Measurements from ENCODE around the gene RTN3. TPM values are rescaled to one million over a fixed set of nuclear protein-coding genes. Genes with fewer than 3 reads are reported as not detected.
"Not testable (repeated sequence)": the region's sequence is repeated elsewhere in the genome, so short reads cannot be mapped to it uniquely, and the experiment has no call there.

Gene RTN3
- total RNA-seq, 1 experiment from 2014 or later = 275 TPM

DNA sequence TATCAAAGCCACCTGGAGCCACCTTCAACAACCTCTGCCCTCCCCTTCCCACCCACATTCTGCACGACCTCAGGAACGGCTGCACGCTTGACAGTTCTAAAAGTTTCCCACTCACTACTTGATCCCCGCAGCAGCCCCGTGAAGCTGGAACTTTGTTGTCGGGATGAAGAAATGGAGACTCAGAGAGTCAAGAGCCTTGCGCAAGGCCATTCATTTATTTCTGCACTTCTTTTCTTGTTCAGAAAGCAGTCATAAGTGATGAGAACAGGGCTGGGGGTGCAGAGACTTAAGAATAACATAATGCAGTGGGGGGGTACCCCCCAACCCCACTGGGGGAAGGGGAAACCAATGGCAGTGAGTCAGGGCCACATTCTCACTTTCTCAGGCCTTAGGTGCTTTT is 89.5 kb downstream of the RTN3 start:
- no peak overlapping the region for H3K4me3 ChIP-seq (ENCODE audit: low read depth, low read length, poor library complexity, severe bottlenecking)
- BruUV-seq (replicated peaks) = no TSS peak
- CTCF ChIA-PET = no interaction called here
- POLR2A ChIA-PET (ENCODE audit: low non-redundant PET) = interaction anchor here (0.6 kb wide), 1 partner anchor 15 kb away, joined by 6 read pairs; no protein-coding TSS in a partner anchor
- H3K36me3 ChIP-seq (ENCODE audit: insufficient read depth, low read length, poor library complexity, severe bottlenecking) = no peaks in the 10 kb centered on the region
- peaks cover 42% of the 10 kb centered on the region for H3K4me1 ChIP-seq (ENCODE audit: insufficient read depth, low read length, poor library complexity, severe bottlenecking)
- TF ChIP-seq, protein P1, sequence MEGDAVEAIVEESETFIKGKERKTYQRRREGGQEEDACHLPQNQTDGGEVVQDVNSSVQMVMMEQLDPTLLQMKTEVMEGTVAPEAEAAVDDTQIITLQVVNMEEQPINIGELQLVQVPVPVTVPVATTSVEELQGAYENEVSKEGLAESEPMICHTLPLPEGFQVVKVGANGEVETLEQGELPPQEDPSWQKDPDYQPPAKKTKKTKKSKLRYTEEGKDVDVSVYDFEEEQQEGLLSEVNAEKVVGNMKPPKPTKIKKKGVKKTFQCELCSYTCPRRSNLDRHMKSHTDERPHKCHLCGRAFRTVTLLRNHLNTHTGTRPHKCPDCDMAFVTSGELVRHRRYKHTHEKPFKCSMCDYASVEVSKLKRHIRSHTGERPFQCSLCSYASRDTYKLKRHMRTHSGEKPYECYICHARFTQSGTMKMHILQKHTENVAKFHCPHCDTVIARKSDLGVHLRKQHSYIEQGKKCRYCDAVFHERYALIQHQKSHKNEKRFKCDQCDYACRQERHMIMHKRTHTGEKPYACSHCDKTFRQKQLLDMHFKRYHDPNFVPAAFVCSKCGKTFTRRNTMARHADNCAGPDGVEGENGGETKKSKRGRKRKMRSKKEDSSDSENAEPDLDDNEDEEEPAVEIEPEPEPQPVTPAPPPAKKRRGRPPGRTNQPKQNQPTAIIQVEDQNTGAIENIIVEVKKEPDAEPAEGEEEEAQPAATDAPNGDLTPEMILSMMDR (conservative IDR thresholded peaks at IDR 0.05; ENCODE audit: low read depth, low read length) = no peak
- no peak for TF ChIP-seq EZH2 (IDR thresholded peaks at IDR 0.05; ENCODE audit: borderline replicate concordance, low read depth, low read length, poor library complexity, severe bottlenecking)
- no peak for DNase-seq (ENCODE audit: low spot score)
- intact Hi-C loops (cut with micrococcal nuclease; ENCODE audit: unreplicated experiment) = no loop called here
- no peaks in the 10 kb centered on the region for H3K27me3 ChIP-seq (replicated peaks; ENCODE audit: insufficient read depth, low read depth, low read length, poor library complexity)
- no peaks in the 10 kb centered on the region for H3K9me3 ChIP-seq (ENCODE audit: low read depth, low read length, poor library complexity, severe bottlenecking)
- H3K27ac ChIP-seq (ENCODE audit: low read depth, low read length, poor library complexity, severe bottlenecking) = no peak overlapping the region

DNA sequence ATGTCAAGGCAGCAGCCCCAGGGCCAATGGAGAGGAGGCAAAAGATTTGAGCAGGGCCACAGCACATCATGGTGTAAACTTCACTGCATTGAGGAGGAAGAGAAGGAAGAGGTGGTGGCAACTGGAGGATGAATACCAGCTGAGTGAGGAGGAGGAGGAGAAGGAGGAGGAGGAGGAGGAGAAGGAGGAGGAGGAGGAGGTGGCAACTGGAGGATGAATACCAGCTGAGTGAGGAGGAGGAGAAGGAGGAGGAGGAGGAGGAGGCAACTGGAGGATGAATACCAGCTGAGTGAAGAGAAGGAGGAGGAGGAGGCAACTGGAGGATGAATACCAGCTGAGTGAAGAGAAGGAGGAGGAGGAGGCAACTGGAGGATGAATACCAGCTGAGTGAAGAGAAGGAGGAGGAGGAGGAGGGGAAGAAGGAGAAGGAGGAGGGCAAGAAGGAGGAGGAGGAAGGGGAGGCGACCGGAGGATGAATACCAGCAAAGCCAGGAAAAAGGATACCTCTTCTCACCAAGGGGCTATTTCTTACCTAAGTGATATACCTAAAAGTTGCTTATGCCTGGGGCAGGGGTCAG is 90.5 kb downstream of the RTN3 start:
- H3K9me3 ChIP-seq (ENCODE audit: low read depth, low read length, poor library complexity, severe bottlenecking); BruUV-seq (replicated peaks); intact Hi-C loops (cut with micrococcal nuclease; ENCODE audit: unreplicated experiment); H3K4me3 ChIP-seq (ENCODE audit: low read depth, low read length, poor library complexity, severe bottlenecking); DNase-seq (ENCODE audit: low spot score); H3K36me3 ChIP-seq (ENCODE audit: insufficient read depth, low read length, poor library complexity, severe bottlenecking); H3K27ac ChIP-seq (ENCODE audit: low read depth, low read length, poor library complexity, severe bottlenecking); H3K27me3 ChIP-seq (replicated peaks; ENCODE audit: insufficient read depth, low read depth, low read length, poor library complexity): not testable (repeated sequence)
- ChIA-PET POLR2A (ENCODE audit: low non-redundant PET) (interaction anchor here (0.6 kb wide), 1 partner anchor 83 kb away, joined by 4 read pairs; no protein-coding TSS in a partner anchor), CTCF (interaction anchor here (0.9 kb wide), 1 partner anchor 174 kb away, joined by 6 read pairs; no protein-coding TSS in a partner anchor)
- H3K4me1 ChIP-seq (ENCODE audit: insufficient read depth, low read length, poor library complexity, severe bottlenecking) = peaks cover 31% of the 10 kb centered on the region

DNA sequence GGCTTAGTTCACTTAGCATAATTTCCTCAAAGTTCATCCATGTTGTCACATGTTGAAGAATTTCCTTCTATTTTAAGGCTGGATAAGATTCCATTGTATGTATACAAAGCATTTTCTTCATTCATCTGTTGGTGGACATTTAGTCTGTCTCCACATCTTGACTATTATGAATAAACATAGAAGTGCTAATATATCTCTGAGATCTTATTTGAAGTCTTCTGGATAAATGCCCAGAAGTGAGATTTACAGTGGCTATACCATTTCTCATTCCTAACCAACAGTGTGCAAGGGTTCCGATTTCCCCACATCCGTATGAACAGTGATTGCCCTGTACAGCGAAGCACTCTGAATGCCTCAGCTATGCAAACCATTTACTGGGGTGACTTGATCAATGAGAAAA is 93.9 kb downstream of the RTN3 start:
- no peaks in the 10 kb centered on the region for H3K36me3 ChIP-seq (ENCODE audit: insufficient read depth, low read length, poor library complexity, severe bottlenecking)
- ChIA-PET CTCF (interaction anchor here (0.6 kb wide), 1 partner anchor 373 kb away, joined by 3 read pairs; no protein-coding TSS in a partner anchor), POLR2A (ENCODE audit: low non-redundant PET) (no interaction called here)

More for the DNA sequence above, 93.9 kb downstream of the RTN3 start:
- Histone ChIP-seq H3K27ac (ENCODE audit: low read depth, low read length, poor library complexity, severe bottlenecking) (no peak overlapping the region), H3K4me3 (ENCODE audit: low read depth, low read length, poor library complexity, severe bottlenecking) (no peak overlapping the region), H3K27me3 (replicated peaks; ENCODE audit: insufficient read depth, low read depth, low read length, poor library complexity) (no peaks in the 10 kb centered on the region), H3K4me1 (ENCODE audit: insufficient read depth, low read length, poor library complexity, severe bottlenecking) (peaks cover 28% of the 10 kb centered on the region), H3K9me3 (ENCODE audit: low read depth, low read length, poor library complexity, severe bottlenecking) (no peaks in the 10 kb centered on the region)
- intact Hi-C loops (cut with micrococcal nuclease; ENCODE audit: unreplicated experiment) = no loop called here
- BruUV-seq (replicated peaks) = no TSS peak
- no peak for TF ChIP-seq EZH2 (IDR thresholded peaks at IDR 0.05; ENCODE audit: borderline replicate concordance, low read depth, low read length, poor library complexity, severe bottlenecking)
- TF ChIP-seq, protein P1 (conservative IDR thresholded peaks at IDR 0.05; ENCODE audit: low read depth, low read length) = no peak
- peak; percentile 78 for DNase-seq (ENCODE audit: low spot score)
